Testis (tissue), 2 donors: Measurements from ENCODE around the gene PDE1A.

Source experiments
- CTCF ChIP-seq, 3 experiments: fragments of 450-650 bp in 2 of 3; fragments of 200-600 bp in 1 of 3; sonication (generic) in 1 of 3; IDR thresholded peaks; one replicate each; pipeline ENCODE4 v1.5.1; 2016 to 2019; ENCODE audit warnings: antibody characterized with exemption in 3 of 3, mild to moderate bottlenecking in 2 of 3, moderate library complexity in 1 of 3
- POLR2A ChIP-seq: fragments of 450-650 bp; IDR thresholded peaks from one replicate; pipeline ENCODE4 v1.6.1; 2017; ENCODE audit warnings: antibody characterized with exemption, mild to moderate bottlenecking, moderate library complexity

- TF ChIP-seq POLR2A (no peak), CTCF (IDR thresholded peaks at IDR 0.05) (no peak)
Measured at GRCh38 chr2:182432051-182432450, 5.2 kb upstream of the PDE1A start.
